ENCODE results near the gene LYPD6B.

Gene LYPD6B

GRCh38 chr2:149200109-149200520 lies 161.6 kb downstream of the LYPD6B start:
- no peak overlapping the region for H3K27ac ChIP-seq
- no peak for TF ChIP-seq CTCF (conservative IDR thresholded peaks at IDR 0.05)

DNA sequence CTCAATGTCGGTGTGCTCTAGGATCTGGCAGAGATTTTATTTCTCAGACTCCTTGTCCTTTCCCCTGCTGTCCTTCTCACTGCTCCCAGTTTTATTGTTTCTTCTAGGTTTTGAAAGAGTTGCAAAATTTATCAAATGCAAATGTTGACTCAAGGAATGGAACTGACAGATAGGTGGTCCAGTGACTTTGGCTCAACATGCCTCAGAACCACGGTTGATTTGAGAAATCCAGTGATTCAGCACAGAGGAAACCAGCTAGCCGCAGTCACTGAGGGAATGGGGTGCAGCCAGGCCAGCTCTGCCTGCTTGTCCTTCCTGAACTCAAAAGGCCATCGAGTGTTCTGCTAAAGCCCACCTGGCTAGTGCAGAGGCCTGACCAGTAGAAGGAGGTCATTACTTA lies 166.2 kb downstream of the LYPD6B start:
- no peak overlapping the region for H3K27ac ChIP-seq
- TF ChIP-seq CTCF (conservative IDR thresholded peaks at IDR 0.05): no peak

DNA sequence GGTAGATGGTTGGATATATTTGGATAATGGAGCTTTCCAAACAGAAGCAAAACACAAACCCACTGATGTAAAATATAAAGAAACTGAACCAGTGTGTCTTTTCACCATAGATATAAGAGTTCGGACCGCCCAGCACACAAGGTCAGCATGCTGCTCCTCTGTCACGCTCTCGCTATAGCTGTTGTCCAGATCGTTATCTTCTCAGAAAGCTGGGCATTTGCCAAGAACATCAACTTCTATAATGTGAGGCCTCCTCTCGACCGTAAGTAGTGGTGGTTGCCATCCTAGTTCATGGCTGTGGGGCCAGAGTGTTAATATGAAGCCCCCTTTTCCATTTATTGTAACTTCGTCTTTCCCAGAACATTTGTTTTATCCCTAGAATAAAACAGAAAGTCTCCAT lies 166.6 kb downstream of the LYPD6B start:
- H3K27ac ChIP-seq: no peak overlapping the region
- no peak for TF ChIP-seq CTCF (conservative IDR thresholded peaks at IDR 0.05)

GRCh38 chr2:149213764-149214493 lies 175.4 kb downstream of the LYPD6B start:
- no peak for TF ChIP-seq CTCF (conservative IDR thresholded peaks at IDR 0.05)
- no peak overlapping the region for H3K27ac ChIP-seq

DNA sequence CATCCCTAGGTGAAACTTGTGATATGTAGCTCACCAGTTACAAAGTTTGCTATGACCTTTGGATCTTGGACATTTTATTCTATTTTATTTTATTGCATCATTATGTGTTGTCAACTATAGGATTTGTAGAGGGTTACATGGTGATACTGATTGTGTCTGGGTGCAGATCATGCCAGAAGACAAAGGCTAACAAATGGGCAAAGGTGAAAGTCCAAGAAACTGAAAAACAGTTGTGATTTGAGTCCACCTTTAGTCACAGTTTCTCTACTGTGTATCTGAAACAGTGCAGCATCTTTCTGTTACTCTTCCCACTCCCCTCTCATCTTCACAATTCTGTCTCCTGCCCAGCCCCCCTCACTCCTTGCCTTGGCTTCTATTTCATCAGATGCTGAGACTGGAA lies 180.0 kb downstream of the LYPD6B start:
- TF ChIP-seq CTCF (conservative IDR thresholded peaks at IDR 0.05): no peak
- H3K27ac ChIP-seq: no peak overlapping the region

- no peak overlapping the region for H3K27ac ChIP-seq
These were observed 181.4 kb downstream of the LYPD6B start for GRCh38 chr2:149219856-149220255.

DNA sequence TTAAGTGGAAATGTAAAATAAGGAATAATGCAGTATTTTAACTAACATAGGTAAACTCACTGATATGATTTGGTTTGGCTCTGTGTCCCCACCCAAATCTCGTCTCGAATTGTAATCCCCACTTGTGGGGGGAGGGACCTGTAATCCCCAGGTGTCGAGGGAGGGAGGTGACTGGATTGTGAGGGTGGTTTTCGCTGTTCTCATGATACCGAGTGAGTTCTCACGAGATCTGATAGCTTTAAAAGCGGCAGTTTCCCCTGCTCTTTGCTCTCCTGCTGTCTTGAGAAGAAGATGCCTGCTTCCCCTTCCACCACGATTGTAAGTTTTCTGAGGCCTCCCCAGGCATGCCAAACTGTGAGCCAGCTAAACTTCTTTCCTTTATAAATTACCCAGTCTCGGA lies 182.5 kb downstream of the LYPD6B start:
- H3K27ac ChIP-seq: no peak overlapping the region
- TF ChIP-seq CTCF (conservative IDR thresholded peaks at IDR 0.05): no peak

More at GRCh38 chr2:149219856-149220255, 181.4 kb downstream of the LYPD6B start:
- TF ChIP-seq CTCF (conservative IDR thresholded peaks at IDR 0.05): no peak

All from VCaP (cell line).